GM21360 (cell line): Measurements from ENCODE around the gene ATXN7L3.
"Not testable (repeated sequence)": the region's sequence is repeated elsewhere in the genome, so short reads cannot be mapped to it uniquely, and the experiment has no call there.

Experiments used
- ATAC-seq: cut with Tn5 transposase; IDR thresholded peaks from one replicate; pipeline ENCODE4 v1.9.1; 2021; ENCODE audit warnings: mild to moderate bottlenecking, moderate library complexity; ENCODE audit not compliant: unreplicated experiment

The ATXN7L3 gene

GRCh38 chr17:44176671-44177501 lies 22.8 kb downstream of the ATXN7L3 start:
- no peak for ATAC-seq

DNA sequence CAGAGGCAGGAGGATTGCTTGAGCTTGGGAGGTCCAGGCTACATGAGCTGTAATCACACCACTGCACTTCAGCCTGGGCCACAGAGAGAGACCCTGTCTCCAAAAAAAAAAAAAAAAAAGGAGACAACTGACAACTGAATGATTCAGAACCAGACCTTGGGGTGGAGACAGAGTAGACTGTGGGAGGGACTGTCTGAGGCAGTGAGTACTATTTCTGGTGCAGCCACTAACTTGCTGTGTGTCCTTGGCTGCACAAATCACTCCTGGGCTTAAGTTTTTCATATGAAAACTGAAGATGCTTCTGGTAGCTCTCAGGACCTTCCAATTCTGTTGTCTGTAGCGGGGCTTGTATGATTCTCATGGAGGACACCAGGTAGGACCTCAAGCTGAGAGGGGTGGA lies 23.4 kb downstream of the ATXN7L3 start:
- no peak for ATAC-seq

DNA sequence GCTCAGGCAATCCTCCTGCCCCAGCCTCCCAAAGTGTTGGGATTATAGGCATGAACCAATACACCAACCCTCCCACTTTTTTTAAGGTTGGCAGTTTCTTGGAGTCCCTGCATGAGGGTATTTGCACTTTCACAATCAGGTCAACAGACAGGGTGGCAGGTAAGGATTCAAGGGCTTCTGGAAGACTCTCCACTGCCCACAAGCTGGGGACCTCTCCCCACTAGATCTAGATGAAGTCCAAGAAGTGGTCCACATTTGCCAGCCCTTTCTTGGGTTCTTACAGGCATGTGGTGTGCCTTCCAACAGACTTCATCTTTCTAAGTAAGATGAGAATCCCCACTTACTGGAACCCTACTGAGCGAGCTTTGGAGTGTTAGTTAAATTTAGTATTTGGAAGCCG lies 25.3 kb downstream of the ATXN7L3 start:
- no peak for ATAC-seq

DNA sequence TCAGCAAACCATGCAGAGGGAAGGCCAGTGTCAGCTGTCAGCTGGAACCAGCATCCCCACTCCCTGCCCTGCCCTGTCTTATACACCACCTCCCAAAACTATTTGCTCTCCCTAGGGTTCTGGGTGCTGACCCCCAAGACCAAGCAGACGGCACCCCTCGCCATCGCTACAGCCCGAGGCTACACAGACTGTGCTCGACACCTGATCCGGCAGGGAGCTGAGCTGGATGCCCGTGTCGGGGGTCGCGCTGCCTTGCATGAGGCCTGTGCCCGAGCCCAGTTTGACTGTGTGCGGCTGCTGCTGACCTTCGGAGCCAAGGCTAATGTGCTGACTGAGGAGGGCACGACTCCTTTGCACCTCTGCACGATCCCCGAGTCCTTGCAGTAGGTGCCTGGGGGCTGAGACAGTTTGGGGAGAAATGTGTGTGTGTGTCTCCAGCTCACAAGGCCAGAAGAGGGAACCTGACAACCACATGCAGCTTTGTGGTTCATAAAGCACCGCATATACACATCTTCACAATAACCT lies 27.7 kb downstream of the ATXN7L3 start:
- no peak for ATAC-seq

DNA sequence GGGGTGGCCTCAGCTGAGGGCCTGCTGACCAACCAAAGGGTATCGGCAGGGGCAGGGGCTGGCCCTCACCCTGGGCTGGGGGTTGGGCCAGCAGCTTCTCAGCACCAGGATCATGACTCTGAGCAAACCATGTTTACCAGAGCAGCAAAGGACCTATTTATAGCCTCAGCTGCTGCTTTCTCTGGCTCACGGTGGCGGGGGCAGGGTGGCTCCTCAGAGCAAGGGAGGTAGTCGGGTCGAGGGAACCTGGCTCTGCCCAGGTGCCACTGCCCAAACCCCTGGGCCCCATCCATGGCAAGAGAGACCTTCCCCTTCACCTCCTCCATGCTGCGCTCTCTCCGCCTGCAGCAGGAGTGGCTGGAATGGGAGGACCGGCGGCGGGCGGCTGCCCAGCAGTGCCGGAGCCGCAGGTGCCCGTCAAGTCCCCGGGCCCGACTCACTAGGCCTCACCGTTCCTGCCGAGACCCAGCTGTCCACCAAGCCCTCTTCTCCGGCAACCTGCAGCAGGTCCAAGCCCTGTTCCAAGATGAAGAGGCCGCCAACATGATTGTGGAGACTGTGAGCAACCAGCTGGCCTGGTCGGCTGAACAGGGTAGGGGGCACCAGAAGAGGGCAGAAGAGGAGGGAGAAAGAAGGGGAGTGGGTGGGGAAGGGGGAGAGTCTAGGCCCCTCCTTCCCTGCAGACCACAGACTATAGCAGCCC lies 29.0 kb downstream of the ATXN7L3 start, which contains the start of gene ASB16:
Gene ASB16, plus strand, starts transcription at position 206 of the 703 bp plus-strand sequence. Its CDS starts 86 bp downstream, at position 292.
- ATAC-seq: no peak

DNA sequence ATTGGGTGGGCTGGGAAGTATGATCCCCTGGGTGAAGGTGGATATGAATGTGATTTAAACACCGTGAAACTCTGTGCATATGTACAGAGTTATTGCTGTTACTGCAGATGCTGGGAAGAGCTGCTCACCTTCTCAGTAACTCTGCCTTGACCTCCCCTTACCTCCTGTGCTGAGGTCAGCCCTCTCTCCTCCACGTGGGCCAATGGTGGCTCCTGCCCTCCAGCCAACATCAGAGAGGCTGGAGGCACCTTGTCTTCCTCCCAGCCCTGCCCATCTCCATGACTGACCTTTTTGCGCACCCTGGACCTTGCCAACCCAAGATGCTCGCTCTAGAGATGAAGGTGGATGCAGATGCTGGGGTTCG lies 29.6 kb downstream of the ATXN7L3 start:
- no peak for ATAC-seq

- ATAC-seq: no peak
Measured at GRCh38 chr17:44167181-44167861, 32.4 kb downstream of the ATXN7L3 start.

DNA sequence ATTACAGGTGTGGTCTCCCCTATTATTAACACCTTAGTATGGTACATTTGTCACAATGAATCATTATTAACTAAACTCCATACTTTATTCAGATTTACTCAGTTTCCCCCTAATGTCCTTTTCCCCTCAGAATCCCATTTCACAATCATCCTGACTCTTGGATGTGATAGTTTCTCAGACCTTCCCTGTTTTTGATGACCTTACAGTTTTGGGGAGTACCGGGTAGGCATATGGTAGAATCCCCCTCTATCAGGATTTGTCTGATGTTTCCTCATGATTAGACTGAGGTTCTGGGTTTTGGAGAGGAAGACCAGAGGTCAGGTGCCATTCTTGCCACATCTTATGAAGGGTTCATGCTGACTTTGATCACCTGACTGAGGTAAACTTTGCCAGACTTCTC lies 35.2 kb downstream of the ATXN7L3 start:
- ATAC-seq: no peak

DNA sequence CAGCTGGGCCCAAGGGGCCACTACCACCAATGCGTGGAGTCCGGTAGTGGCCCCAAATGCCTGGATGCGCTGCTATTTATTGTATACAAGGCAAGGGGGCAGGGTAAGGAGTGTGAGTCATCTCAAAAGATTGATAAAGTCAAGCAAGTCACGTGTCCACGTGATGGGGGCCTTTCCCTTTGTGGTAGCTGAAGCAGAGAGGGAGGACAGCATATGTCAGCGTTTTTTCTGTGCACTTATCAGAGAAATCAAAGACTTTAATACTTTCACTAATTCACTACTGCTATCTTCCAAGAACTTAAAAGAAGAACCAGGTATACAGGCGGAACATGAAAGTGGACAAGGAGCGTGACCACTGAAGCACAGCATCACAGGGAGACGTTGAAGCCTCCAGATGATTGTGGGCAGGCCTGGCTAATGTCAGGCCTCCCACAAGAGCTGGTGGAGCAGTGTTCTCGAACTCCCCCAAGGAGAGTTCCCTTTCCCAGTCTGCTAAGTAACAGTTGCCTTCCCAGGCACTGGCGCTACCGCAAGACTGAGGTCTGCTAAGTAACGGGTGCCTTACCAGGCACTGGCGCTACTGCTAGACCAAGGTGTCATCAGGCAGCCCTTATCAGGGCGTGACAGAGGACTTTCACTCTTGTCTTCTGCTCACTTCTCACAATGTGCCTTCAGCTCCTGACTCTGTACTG lies 40.0 kb downstream of the ATXN7L3 start:
- no peak for ATAC-seq

- no peak for ATAC-seq
Measured at GRCh38 chr17:44155488-44155887, 44.2 kb downstream of the ATXN7L3 start.

DNA sequence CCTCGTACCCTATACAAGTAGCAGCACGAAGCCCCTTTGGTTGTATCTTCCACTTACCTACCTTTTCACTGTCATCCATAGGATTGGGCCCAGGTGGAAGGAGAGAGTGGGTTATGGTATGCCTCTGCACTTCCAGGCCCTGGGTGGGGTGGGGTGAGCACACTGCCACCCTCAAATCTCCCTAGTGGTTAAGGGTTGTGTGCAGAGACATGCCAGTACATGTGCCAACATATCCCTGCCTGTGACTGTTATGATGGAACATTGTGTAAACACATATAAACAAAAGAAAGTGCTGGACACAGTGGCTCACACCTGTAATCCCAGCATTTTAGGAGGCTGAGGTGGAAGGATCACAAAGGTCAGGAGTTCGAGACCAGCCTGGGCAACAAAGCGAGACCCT lies 46.8 kb downstream of the ATXN7L3 start:
- ATAC-seq: no peak

DNA sequence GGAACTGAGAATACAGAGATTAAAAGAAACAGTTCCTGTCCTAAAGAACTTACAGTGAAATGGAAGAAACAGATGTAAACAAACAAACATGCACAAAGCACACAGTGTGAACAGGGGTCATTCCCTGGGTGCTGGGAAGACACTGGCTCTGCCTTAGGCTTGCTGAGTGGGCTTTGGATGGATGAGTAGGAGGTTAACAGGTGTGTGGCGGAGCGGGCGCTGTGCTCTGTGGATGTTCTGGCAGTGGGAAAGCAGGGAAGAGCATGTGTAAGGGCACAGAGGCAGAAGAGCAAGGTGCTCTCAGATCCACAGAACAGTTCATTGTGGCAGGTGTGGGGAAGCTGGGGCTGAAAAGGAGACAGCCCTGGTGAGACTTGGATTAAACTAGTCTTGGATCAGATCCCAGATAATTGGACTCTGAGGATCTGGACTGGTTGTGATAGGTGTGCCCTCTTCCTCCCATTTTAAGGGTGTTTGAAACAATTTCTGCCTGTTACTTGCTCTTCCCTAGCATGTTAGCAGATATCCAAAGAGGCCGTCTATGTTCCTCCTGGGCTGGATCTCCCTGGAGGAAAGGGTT lies 49.8 kb downstream of the ATXN7L3 start:
- no peak for ATAC-seq

DNA sequence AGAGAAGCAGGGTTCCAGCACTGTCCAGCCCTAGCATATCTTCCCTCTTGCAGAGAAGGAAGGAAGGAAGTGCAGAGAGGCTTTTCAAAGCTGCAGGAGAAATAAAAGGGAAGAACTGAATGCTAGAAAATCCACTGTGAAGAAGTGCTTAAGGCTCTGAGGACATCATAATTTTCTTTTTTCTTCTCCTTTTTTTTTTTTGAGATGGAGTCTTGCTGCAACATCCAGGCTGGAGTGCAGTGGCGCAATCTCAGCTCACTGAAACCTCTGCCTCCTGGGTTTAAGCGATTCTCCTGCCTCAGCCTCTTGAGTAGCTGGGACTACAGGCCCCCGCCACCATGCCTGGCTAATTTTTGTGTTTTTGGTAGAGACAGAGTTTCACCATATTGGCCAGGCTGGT lies 50.6 kb downstream of the ATXN7L3 start:
- ATAC-seq: not testable (repeated sequence)

- no peak for ATAC-seq
Measured at GRCh38 chr17:44147812-44148211, 51.9 kb downstream of the ATXN7L3 start.

DNA sequence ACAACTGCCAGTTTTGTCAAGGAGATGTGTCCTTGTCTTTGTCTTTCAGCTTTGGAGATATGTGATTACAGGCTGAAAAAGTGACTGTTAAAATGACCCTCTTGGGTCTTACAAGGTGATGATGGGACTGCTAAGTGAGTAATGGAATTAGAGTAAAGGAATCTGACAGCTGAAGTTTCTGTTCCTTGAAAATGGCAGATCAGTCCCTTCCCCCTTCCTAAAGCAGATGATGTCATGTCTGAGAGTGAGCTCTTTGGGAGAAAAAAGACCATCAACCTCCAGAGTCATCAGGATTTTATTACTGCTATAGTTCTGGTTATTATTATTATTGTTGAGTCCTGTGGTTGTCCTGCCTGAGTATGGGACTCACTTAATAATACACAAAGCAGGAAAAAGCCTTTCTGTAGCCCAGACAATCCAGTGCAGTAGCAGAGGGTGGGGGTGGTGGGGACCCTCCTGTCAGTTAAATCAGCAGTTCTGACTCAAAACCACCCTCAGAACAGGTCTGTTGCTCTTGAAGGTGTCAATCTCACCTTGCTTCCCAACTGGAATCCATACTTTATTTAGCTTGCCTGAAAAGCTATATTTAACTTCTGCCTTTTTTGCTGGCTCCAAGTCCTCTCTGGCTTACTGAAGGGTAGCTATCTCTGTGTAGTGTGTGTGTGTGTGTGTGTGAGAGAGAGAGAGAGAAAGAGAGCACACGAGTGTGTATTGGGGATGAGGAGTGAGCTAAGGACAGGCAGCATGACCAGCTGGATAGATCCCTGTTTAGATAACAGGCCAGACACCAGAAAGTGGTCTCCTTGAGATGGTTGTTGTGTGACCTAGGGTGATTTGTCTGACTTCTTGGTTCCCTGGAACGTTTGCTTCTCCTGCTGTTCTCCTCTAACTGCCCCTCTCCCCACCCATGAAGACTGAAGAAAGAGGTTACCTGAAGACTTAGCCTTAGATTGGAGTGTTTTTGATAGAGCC lies 53.0 kb downstream of the ATXN7L3 start:
- no peak for ATAC-seq

- ATAC-seq: no peak
Measured at GRCh38 chr17:44144966-44145739, 54.5 kb downstream of the ATXN7L3 start.

DNA sequence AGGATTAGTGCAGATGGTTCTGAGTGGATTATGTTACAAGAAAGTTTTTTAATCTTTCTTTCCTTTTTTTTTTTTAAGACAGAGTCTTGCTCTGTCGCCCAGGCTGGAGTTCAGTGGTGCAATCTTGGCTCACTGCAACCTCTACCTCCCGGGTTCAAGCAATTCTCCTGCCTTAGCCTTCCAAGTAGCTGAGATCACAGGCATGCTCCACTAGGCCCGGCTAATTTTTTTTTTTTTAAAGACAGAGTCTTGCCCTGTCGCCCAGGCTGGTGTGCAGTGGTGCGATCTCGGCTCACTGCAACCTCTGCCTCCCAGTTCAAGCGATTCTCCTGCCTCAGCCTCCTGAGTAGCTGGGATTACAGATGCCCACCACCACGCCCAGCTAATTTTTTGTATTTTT lies 55.8 kb downstream of the ATXN7L3 start:
- ATAC-seq: not testable (repeated sequence)
